ENCODE results near the gene SFTA2.
"Not testable (repeated sequence)": the region's sequence is repeated elsewhere in the genome, so short reads cannot be mapped to it uniquely, and the experiment has no call there.

Gene SFTA2

GRCh38 chr6:30931272-30931671 lies 698 bp downstream of the SFTA2 start:
- DNase-seq (ENCODE audit: extremely low read depth, low read depth): no peak
- TF ChIP-seq CTCF (IDR thresholded peaks at IDR 0.05; ENCODE audit: low read depth, low read length): no peak

GRCh38 chr6:30930506-30930905 lies 1.5 kb downstream of the SFTA2 start:
- DNase-seq (ENCODE audit: extremely low read depth, low read depth): no peak
- no peak for TF ChIP-seq CTCF (IDR thresholded peaks at IDR 0.05; ENCODE audit: low read depth, low read length)

GRCh38 chr6:30928677-30929076 lies 3.3 kb downstream of the SFTA2 start:
- no peak for TF ChIP-seq CTCF (IDR thresholded peaks at IDR 0.05; ENCODE audit: low read depth, low read length)
- no peak for DNase-seq (ENCODE audit: extremely low read depth, low read depth)

- DNase-seq (ENCODE audit: extremely low read depth, low read depth): not testable (repeated sequence)
These were observed 4.9 kb downstream of the SFTA2 start for GRCh38 chr6:30927080-30927479.

GRCh38 chr6:30926644-30927043 lies 5.3 kb downstream of the SFTA2 start:
- no peak for DNase-seq (ENCODE audit: extremely low read depth, low read depth)
- no peak for TF ChIP-seq CTCF (IDR thresholded peaks at IDR 0.05; ENCODE audit: low read depth, low read length)

GRCh38 chr6:30924040-30924627 lies 7.8 kb downstream of the SFTA2 start:
- not testable (repeated sequence) for DNase-seq (ENCODE audit: extremely low read depth, low read depth)

- TF ChIP-seq CTCF (IDR thresholded peaks at IDR 0.05; ENCODE audit: low read depth, low read length): no peak
- no peak for DNase-seq (ENCODE audit: extremely low read depth, low read depth)
These were observed 9.5 kb downstream of the SFTA2 start for GRCh38 chr6:30922447-30922852.

- DNase-seq (ENCODE audit: extremely low read depth, low read depth): no peak
- TF ChIP-seq CTCF (IDR thresholded peaks at IDR 0.05; ENCODE audit: low read depth, low read length): no peak
These were observed 13.3 kb downstream of the SFTA2 start for GRCh38 chr6:30918670-30919069.

Data from AG09319 (cell line).